AG04450 (cell line): ENCODE results near the gene BAIAP2L1. TPM values are rescaled to one million over a fixed set of nuclear protein-coding genes. Genes with fewer than 3 reads are reported as not detected.

Source experiments
- CTCF ChIA-PET: fragments of 300-600, 350-600 bp; formaldehyde crosslinking; extraction: SDS; loops from one replicate; lab custom pipeline; 2022; ENCODE audit warnings: antibody characterized with exemption, inconsistent platforms; lab: Charles Lee
- POLR2A ChIA-PET: fragments of 350-600 bp; formaldehyde crosslinking; extraction: SDS; loops from one replicate; lab custom pipeline; 2021; ENCODE audit warnings: antibody characterized with exemption, inconsistent platforms; lab: Yijun Ruan, JAX
- DNase-seq: peaks from one replicate; pipeline ENCODE4 v3.0.0-alpha.2; 2011; ENCODE audit warnings: low read depth, low spot score
- H3K27ac ChIP-seq: one replicate; pipeline ENCODE4 v1.5.1; 2012; ENCODE audit warnings: low read depth, low read length, control low read depth
- H3K27me3 ChIP-seq: one replicate; pipeline ENCODE4 v1.6.0; 2012; ENCODE audit warnings: low read length; ENCODE audit not compliant: control insufficient read depth, insufficient read depth
- H3K4me3 ChIP-seq: 2 replicates; pipeline ENCODE4 v1.5.1; 2011; ENCODE audit warnings: mild to moderate bottlenecking, low read depth, low read length, control low read depth
- H3K9me3 ChIP-seq: 2 replicates; pipeline ENCODE4 v1.5.1; 2012; ENCODE audit warnings: low read length; ENCODE audit not compliant: control insufficient read depth, insufficient read depth
- CTCF ChIP-seq: IDR thresholded peaks from 2 replicates; pipeline ENCODE4 v1.5.1; 2011; ENCODE audit warnings: low read depth, low read length, control low read depth, inconsistent platforms
- polyA plus RNA-seq: library from polyadenylated mRNA; depleted of rRNA; stranded (reverse); fragments of >200 nt; gene quantifications from 2 replicates; pipeline ENCODE4 v1.2.3, GENCODE V29; 2011

BAIAP2L1 gene
- polyA plus RNA-seq, 1 experiment, result 3.9 TPM

DNA sequence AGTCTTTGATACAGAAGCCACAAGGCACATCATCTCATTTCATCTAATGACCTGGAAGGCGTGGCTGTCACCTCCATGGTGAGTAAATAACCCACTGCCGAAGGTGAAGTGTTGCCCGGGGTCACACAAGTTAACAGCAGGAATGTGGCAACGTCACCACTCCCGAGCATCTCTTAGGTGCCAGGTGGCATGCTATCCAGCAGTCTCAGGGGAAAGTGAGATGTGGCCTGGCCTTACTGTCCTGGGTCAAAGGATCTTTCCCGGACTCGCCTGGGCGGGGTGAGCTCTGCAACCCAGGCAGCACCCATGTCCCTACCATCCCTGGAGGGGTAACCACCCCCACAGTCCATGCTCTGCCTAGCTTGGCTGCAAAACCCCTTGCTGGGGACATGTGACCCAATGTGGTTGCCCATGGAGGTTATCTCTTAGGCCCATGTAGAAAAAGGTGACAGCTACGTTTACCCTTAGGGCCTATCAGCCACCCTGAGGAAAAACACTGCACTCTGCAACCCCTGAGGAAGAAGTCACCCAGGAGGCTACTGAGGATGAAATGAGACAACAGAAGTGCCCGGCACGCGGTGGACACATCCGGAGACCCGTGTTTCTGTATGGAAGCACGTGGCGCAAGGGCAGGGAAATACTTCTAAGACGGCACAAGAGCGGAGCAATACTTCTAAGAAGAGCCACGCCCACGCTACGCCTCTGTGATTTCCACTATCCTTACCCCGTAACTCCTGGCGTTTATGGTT is 52.0 kb downstream of the BAIAP2L1 start:
- Histone ChIP-seq H3K4me3 (no peak overlapping the region), H3K27me3 (no peaks in the 10 kb centered on the region), H3K27ac (no peak overlapping the region), H3K9me3 (peaks cover 4% of the 10 kb centered on the region; the same call in 1 of the 2 replicates)
- POLR2A ChIA-PET, result no interaction called here
- CTCF ChIA-PET, result no interaction called here
- DNase-seq, result no peak
- TF ChIP-seq CTCF, result no peak

DNA sequence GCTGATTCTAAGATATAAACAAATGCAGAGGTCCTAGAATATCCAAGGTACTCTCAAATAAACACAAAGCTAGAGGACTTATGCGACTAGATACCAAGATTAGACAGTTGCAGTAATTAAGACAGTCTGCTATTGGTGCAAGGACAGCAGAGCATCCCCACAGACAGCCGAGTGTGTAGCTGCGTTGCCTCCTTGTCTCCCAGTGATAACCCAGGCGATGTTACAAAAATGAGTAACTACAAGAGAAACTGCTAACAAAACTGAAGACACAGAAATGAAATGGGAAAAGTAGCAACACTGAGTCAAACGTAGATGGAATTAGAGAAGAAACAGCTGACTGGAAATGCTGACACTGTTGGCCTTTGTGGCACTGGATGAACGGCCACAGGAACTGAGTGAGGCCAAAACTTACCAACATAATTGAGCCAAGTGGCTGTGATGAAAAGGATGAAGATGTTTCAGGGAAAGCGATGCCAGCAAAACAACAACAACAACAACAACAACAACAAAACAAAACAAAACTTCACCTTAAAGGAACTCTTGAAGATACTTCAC is 54.3 kb downstream of the BAIAP2L1 start:
- CTCF ChIA-PET, result no interaction called here
- TF ChIP-seq CTCF, result no peak

GRCh38 chr7:98341106-98341505 is 59.8 kb downstream of the BAIAP2L1 start:
- ChIA-PET POLR2A (no interaction called here), CTCF (interaction anchor here (0.8 kb wide), 1 partner anchor 12 kb away, joined by 3 read pairs; no protein-coding TSS in a partner anchor)
- no peak overlapping the region for H3K27ac ChIP-seq
- no peak overlapping the region for H3K4me3 ChIP-seq
- H3K27me3 ChIP-seq, result no peaks in the 10 kb centered on the region
- no peak for TF ChIP-seq CTCF
- no peak for DNase-seq
- H3K9me3 ChIP-seq, result peaks cover 4% of the 10 kb centered on the region; the same call in 1 of the 2 replicates

More for the DNA sequence above, 54.3 kb downstream of the BAIAP2L1 start:
- Histone ChIP-seq H3K9me3 (peaks cover 4% of the 10 kb centered on the region; the same call in 1 of the 2 replicates), H3K27me3 (no peaks in the 10 kb centered on the region), H3K4me3 (no peak overlapping the region), H3K27ac (no peak overlapping the region)
- DNase-seq, result no peak
- POLR2A ChIA-PET, result no interaction called here

DNA sequence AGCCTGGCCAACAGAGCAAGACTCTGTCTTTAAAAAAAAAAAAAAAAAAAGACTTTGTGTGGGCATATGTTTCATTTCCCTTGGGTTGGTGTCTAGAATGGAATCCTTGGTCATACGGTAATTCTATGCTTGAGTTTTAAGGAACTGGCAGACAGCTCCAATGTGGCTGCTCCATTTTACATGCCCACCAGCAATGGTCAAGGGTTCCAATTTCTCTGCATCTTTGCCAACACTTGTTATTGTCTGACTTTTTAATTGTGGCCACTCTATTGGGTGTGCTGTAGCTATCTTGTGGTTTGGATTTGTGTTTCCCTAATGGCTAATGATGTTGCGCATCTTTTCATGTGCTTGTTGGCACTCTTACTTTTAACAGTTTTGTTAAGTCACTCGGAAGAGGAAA is 61.8 kb downstream of the BAIAP2L1 start:
- POLR2A ChIA-PET, result no interaction called here
- H3K4me3 ChIP-seq, result no peak overlapping the region
- TF ChIP-seq CTCF, result no peak
- no peak for DNase-seq
- H3K27ac ChIP-seq, result no peak overlapping the region
- CTCF ChIA-PET, result interaction anchor here (1.0 kb wide), 1 partner anchor 62 kb away, joined by 4 read pairs; the partner anchor contains the start of gene BAIAP2L1
- H3K27me3 ChIP-seq, result no peaks in the 10 kb centered on the region
- peaks cover 4% of the 10 kb centered on the region; the same call in 1 of the 2 replicates for H3K9me3 ChIP-seq

- peaks cover 4% of the 10 kb centered on the region; the same call in 1 of the 2 replicates for H3K9me3 ChIP-seq
- no peak overlapping the region for H3K27ac ChIP-seq
- TF ChIP-seq CTCF, result no peak
- no peak for DNase-seq
- ChIA-PET CTCF (no interaction called here), POLR2A (no interaction called here)
- H3K27me3 ChIP-seq, result no peaks in the 10 kb centered on the region
- no peak overlapping the region for H3K4me3 ChIP-seq
These were observed 62.4 kb downstream of the BAIAP2L1 start for GRCh38 chr7:98338441-98338840.
